LNCAP (cell line): ENCODE results near the gene LBR.

Source experiments
- CTCF ChIP-seq: fragments of 450-650 bp; IDR thresholded peaks from 2 replicates; pipeline ENCODE4 v1.5.1; 2017; ENCODE audit warnings: mild to moderate bottlenecking

Gene LBR

GRCh38 chr1:225406976-225407725 lies 20.7 kb downstream of the LBR start:
- TF ChIP-seq CTCF = no peak

GRCh38 chr1:225400968-225401367 lies 26.9 kb downstream of the LBR start:
- no peak for TF ChIP-seq CTCF

- TF ChIP-seq CTCF = no peak
These were observed 31.5 kb downstream of the LBR start for GRCh38 chr1:225396357-225396756.

GRCh38 chr1:225389843-225390242 lies 38.0 kb downstream of the LBR start:
- TF ChIP-seq CTCF = no peak

GRCh38 chr1:225388372-225388771 lies 39.5 kb downstream of the LBR start:
- TF ChIP-seq CTCF = no peak

- TF ChIP-seq CTCF = no peak
These were observed 47.1 kb downstream of the LBR start for GRCh38 chr1:225380691-225381090.

GRCh38 chr1:225378880-225379279 lies 49.0 kb downstream of the LBR start:
- TF ChIP-seq CTCF = no peak

- no peak for TF ChIP-seq CTCF
These were observed 52.8 kb downstream of the LBR start for GRCh38 chr1:225374996-225375395.
